K562 (cell line): ENCODE measurements around the gene RAD23B.

Experiments used
- EZH2 ChIP-seq: IDR thresholded peaks from 2 replicates; pipeline ENCODE4 v1.6.1; 2012; ENCODE audit warnings: low read depth, mild to moderate bottlenecking, inconsistent platforms, low read length, borderline replicate concordance
- KDM1A ChIP-seq, 2 experiments: fragments of 450-650 bp; IDR thresholded peaks; 2 replicates each; pipeline ENCODE4 v1.6.1; 2016; ENCODE audit warnings: mild to moderate bottlenecking in 2 of 2
- KLF1 ChIP-seq: fragments of 450-650 bp; IDR thresholded peaks from 2 replicates; pipeline ENCODE4 v1.6.1; 2016; ENCODE audit warnings: missing genetic modification characterization, missing compliant biosample characterization
- RBM22 ChIP-seq: fragments of 200-400 bp; formaldehyde crosslinking; IDR thresholded peaks from 2 replicates; pipeline ENCODE4 v1.6.1; 2018; ENCODE audit warnings: low read length, low read depth; ENCODE audit not compliant: poor library complexity, severe bottlenecking
- ZNF24 ChIP-seq: fragments of 450-650 bp; IDR thresholded peaks from 2 replicates; pipeline ENCODE4 v1.6.1; 2016
- TF ChIP-seq, protein P1 (sequence below), 2 experiments: fragments of 450-650 bp; formaldehyde crosslinking in 1 of 2; IDR thresholded peaks; 2 replicates each; pipeline versions ENCODE4 v1.4.0 to v1.6.1; 2014 to 2020; ENCODE audit warnings: mild to moderate bottlenecking in 2 of 2, borderline replicate concordance in 1 of 2, low read depth in 1 of 2

DNA sequence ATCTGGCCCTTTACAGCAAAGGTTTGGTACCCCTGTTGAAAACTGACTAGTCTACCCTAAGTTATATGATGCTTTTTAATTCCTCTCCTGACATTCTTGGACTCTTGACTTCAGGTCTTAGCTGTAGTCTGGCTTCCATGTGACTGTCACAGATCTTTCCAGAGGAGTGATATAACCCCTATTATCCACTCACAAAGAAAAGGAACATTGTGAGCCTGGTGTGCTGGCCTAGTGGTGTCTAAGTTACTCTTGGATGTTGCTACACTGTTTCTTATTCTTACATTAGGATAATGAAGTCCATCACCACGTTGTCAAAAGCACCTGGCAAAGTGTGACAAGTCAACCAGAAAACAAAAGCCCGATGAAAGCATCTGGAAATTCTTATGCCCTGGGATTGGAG lies 49.8 kb downstream of the RAD23B start:
- TF ChIP-seq ZNF24 (no peak), RBM22 (no peak), KDM1A (IDR thresholded peaks at IDR 0.05) (no peak), KLF1 (tag) (no peak), EZH2 (no peak)
- TF ChIP-seq, protein P1, sequence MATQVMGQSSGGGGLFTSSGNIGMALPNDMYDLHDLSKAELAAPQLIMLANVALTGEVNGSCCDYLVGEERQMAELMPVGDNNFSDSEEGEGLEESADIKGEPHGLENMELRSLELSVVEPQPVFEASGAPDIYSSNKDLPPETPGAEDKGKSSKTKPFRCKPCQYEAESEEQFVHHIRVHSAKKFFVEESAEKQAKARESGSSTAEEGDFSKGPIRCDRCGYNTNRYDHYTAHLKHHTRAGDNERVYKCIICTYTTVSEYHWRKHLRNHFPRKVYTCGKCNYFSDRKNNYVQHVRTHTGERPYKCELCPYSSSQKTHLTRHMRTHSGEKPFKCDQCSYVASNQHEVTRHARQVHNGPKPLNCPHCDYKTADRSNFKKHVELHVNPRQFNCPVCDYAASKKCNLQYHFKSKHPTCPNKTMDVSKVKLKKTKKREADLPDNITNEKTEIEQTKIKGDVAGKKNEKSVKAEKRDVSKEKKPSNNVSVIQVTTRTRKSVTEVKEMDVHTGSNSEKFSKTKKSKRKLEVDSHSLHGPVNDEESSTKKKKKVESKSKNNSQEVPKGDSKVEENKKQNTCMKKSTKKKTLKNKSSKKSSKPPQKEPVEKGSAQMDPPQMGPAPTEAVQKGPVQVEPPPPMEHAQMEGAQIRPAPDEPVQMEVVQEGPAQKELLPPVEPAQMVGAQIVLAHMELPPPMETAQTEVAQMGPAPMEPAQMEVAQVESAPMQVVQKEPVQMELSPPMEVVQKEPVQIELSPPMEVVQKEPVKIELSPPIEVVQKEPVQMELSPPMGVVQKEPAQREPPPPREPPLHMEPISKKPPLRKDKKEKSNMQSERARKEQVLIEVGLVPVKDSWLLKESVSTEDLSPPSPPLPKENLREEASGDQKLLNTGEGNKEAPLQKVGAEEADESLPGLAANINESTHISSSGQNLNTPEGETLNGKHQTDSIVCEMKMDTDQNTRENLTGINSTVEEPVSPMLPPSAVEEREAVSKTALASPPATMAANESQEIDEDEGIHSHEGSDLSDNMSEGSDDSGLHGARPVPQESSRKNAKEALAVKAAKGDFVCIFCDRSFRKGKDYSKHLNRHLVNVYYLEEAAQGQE (IDR thresholded peaks at IDR 0.05; ENCODE audit: borderline replicate concordance): no peak
- TF ChIP-seq, protein P1 (CRISPR knock-in tag; IDR thresholded peaks at IDR 0.05; ENCODE audit: low read depth): no peak
